ENCODE data around the gene NECTIN1. TPM values are rescaled to one million over a fixed set of nuclear protein-coding genes. Genes with fewer than 3 reads are reported as not detected.

NECTIN1 gene
- total RNA-seq, 2 donors from 2014 or later, result 29.3 to 45.3 TPM

GRCh38 chr11:119716582-119717498 is 12.2 kb downstream of the NECTIN1 start:
- no peak overlapping the region for H3K4me3 ChIP-seq (ENCODE audit: low read length)
- H3K4me1 ChIP-seq (ENCODE audit: control insufficient read depth, insufficient read depth, low read length), result peaks cover 21% of the 10 kb centered on the region
- H3K27ac ChIP-seq (ENCODE audit: low read depth, low read length), result peak overlapping the region; percentile 82
- 81 to 92% methylated on average over 10 to 30 of the region's 30 CpGs for whole genome bisulfite sequencing, 2 experiments (ENCODE audit: insufficient coverage in 1 of 2, insufficient read length in 1 of 2)
- Mint-ChIP-seq H3K27ac (no peak overlapping the region), H3K36me3 (ENCODE audit: low read depth) (peaks cover 3% of the 10 kb centered on the region), H3K9me3 (no peaks in the 10 kb centered on the region), H3K27me3 (ENCODE audit: insufficient read depth) (peaks cover 16% of the 10 kb centered on the region), H3K4me3 (no peak overlapping the region), H3K4me1 (peaks cover 55% of the 10 kb centered on the region)
- no peaks in the 10 kb centered on the region for H3K9me3 ChIP-seq (ENCODE audit: control insufficient read depth, low read length)
- no peaks in the 10 kb centered on the region for H3K36me3 ChIP-seq (ENCODE audit: control insufficient read depth, insufficient read depth, low read length)
- DNase-seq, result no peak
- no peak overlapping the region for H3K9ac ChIP-seq (ENCODE audit: extremely low read depth, low read length, poor library complexity, severe bottlenecking)
- TF ChIP-seq, protein P1, sequence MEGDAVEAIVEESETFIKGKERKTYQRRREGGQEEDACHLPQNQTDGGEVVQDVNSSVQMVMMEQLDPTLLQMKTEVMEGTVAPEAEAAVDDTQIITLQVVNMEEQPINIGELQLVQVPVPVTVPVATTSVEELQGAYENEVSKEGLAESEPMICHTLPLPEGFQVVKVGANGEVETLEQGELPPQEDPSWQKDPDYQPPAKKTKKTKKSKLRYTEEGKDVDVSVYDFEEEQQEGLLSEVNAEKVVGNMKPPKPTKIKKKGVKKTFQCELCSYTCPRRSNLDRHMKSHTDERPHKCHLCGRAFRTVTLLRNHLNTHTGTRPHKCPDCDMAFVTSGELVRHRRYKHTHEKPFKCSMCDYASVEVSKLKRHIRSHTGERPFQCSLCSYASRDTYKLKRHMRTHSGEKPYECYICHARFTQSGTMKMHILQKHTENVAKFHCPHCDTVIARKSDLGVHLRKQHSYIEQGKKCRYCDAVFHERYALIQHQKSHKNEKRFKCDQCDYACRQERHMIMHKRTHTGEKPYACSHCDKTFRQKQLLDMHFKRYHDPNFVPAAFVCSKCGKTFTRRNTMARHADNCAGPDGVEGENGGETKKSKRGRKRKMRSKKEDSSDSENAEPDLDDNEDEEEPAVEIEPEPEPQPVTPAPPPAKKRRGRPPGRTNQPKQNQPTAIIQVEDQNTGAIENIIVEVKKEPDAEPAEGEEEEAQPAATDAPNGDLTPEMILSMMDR (conservative IDR thresholded peaks at IDR 0.05), result no peak
- H3K27me3 ChIP-seq (ENCODE audit: control insufficient read depth, insufficient read depth, low read length, poor library complexity, severe bottlenecking), result peaks cover 36% of the 10 kb centered on the region

GRCh38 chr11:119714590-119714989 is 14.4 kb downstream of the NECTIN1 start:
- WGBS, 2 experiments (ENCODE audit: insufficient coverage in 1 of 2, insufficient read length in 1 of 2), result 67 to 83% methylated on average over 3 to 5 of the region's 6 CpGs
- Histone ChIP-seq H3K9me3 (ENCODE audit: control insufficient read depth, low read length) (no peaks in the 10 kb centered on the region), H3K9ac (ENCODE audit: extremely low read depth, low read length, poor library complexity, severe bottlenecking) (no peak overlapping the region), H3K4me1 (ENCODE audit: control insufficient read depth, insufficient read depth, low read length) (peaks cover 21% of the 10 kb centered on the region), H3K27ac (ENCODE audit: low read depth, low read length) (no peak overlapping the region), H3K36me3 (ENCODE audit: control insufficient read depth, insufficient read depth, low read length) (no peaks in the 10 kb centered on the region), H3K27me3 (ENCODE audit: control insufficient read depth, insufficient read depth, low read length, poor library complexity, severe bottlenecking) (peaks cover 57% of the 10 kb centered on the region), H3K4me3 (ENCODE audit: low read length) (no peak overlapping the region)
- H3K27ac Mint-ChIP-seq, result no peak overlapping the region
- no peaks in the 10 kb centered on the region for H3K9me3 Mint-ChIP-seq
- H3K4me3 Mint-ChIP-seq, result peak overlapping the region; percentile 15
- peaks cover 32% of the 10 kb centered on the region for H3K27me3 Mint-ChIP-seq (ENCODE audit: insufficient read depth)
- TF ChIP-seq, protein P1 (conservative IDR thresholded peaks at IDR 0.05), result no peak
- DNase-seq, result no peak
- H3K36me3 Mint-ChIP-seq (ENCODE audit: low read depth), result peaks cover 5% of the 10 kb centered on the region
- peaks cover 73% of the 10 kb centered on the region for H3K4me1 Mint-ChIP-seq

DNA sequence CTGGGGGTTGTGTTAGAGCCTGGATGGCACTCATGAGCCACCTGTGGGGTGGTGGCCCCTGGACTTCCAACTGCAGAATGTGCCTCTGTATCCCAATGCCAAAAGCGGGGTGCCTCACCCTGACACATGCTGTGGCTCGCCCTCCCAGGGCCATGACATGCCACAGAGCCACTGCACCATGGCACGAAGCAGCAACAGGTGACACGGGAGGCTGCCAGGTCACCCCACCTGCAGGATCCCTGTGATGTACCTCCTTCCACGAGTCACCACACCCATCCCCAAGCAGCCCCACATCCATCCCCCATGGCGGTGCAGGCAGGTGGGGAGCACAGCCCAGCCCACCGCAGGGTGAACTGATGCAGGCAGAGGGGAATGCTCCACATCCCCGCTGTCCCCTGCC is 14.8 kb downstream of the NECTIN1 start:
- peaks cover 75% of the 10 kb centered on the region for H3K4me1 Mint-ChIP-seq
- H3K4me3 ChIP-seq (ENCODE audit: low read length), result no peak overlapping the region

More for the DNA sequence above, 14.8 kb downstream of the NECTIN1 start:
- DNase-seq, result no peak
- Mint-ChIP-seq H3K36me3 (ENCODE audit: low read depth) (peaks cover 5% of the 10 kb centered on the region), H3K27ac (no peak overlapping the region), H3K27me3 (ENCODE audit: insufficient read depth) (peaks cover 32% of the 10 kb centered on the region), H3K4me3 (peak overlapping the region; percentile 15), H3K9me3 (no peaks in the 10 kb centered on the region)
- Histone ChIP-seq H3K9me3 (ENCODE audit: control insufficient read depth, low read length) (no peaks in the 10 kb centered on the region), H3K36me3 (ENCODE audit: control insufficient read depth, insufficient read depth, low read length) (no peaks in the 10 kb centered on the region), H3K27me3 (ENCODE audit: control insufficient read depth, insufficient read depth, low read length, poor library complexity, severe bottlenecking) (peaks cover 53% of the 10 kb centered on the region), H3K27ac (ENCODE audit: low read depth, low read length) (no peak overlapping the region), H3K4me1 (ENCODE audit: control insufficient read depth, insufficient read depth, low read length) (peaks cover 21% of the 10 kb centered on the region), H3K9ac (ENCODE audit: extremely low read depth, low read length, poor library complexity, severe bottlenecking) (no peak overlapping the region)
- TF ChIP-seq, protein P1 (conservative IDR thresholded peaks at IDR 0.05), result no peak
- WGBS, 2 experiments (ENCODE audit: insufficient coverage in 1 of 2, insufficient read length in 1 of 2), result 80 to 83% methylated on average over 1 to 8 of the region's 8 CpGs

Measured in endodermal cell (in vitro differentiated cells).